NB4 (cell line): ENCODE results near the gene AGAP1.

Experiments
- MYC ChIP-seq: IDR thresholded peaks from 2 replicates; pipeline ENCODE4 v1.6.1; 2011; ENCODE audit warnings: low read depth, low read length
- POLR2A ChIP-seq: IDR thresholded peaks from 2 replicates; pipeline ENCODE4 v1.6.1; 2011; ENCODE audit warnings: mild to moderate bottlenecking; ENCODE audit not compliant: insufficient read length; ENCODE audit errors: extremely low read depth
- TF ChIP-seq, protein P1 (sequence below): IDR thresholded peaks from one replicate; pipeline ENCODE4 v1.5.1; 2012; ENCODE audit warnings: low read depth, low read length

DNA sequence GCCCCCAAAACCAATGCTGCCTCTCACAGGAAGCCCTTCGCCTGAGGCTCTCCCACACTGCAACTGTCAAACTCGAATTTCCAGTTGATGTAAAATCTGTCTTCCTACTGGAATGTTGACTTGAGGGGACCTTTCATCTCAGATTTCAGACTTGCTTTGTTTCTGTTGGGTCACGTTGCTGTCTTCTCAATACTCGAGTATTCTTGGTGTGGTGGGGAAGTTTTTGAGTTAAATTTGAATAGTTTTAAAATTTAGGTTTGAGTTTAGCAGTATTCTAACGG, 50.8 kb downstream of the AGAP1 start:
- TF ChIP-seq, protein P1, sequence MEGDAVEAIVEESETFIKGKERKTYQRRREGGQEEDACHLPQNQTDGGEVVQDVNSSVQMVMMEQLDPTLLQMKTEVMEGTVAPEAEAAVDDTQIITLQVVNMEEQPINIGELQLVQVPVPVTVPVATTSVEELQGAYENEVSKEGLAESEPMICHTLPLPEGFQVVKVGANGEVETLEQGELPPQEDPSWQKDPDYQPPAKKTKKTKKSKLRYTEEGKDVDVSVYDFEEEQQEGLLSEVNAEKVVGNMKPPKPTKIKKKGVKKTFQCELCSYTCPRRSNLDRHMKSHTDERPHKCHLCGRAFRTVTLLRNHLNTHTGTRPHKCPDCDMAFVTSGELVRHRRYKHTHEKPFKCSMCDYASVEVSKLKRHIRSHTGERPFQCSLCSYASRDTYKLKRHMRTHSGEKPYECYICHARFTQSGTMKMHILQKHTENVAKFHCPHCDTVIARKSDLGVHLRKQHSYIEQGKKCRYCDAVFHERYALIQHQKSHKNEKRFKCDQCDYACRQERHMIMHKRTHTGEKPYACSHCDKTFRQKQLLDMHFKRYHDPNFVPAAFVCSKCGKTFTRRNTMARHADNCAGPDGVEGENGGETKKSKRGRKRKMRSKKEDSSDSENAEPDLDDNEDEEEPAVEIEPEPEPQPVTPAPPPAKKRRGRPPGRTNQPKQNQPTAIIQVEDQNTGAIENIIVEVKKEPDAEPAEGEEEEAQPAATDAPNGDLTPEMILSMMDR, result no peak
- TF ChIP-seq POLR2A (no peak), MYC (no peak)
